ENCODE results near the gene CR1L.
A peak's percentile ranks its signal among the peaks of the same experiment; 100 is the strongest.
"Not testable (repeated sequence)": the region's sequence is repeated elsewhere in the genome, so short reads cannot be mapped to it uniquely, and the experiment has no call there.

The CR1L gene

GRCh38 chr1:207691841-207692240 lies 46.9 kb downstream of the CR1L start:
- Mint-ChIP-seq H3K9me3 (no peaks in the 10 kb centered on the region), H3K4me3 (no peak overlapping the region), H3K36me3 (no peaks in the 10 kb centered on the region), H3K27ac (no peak overlapping the region), H3K27me3 (no peaks in the 10 kb centered on the region), H3K4me1 (no peaks in the 10 kb centered on the region)
- no peak for ATAC-seq

- H3K36me3 Mint-ChIP-seq, H3K27ac Mint-ChIP-seq, H3K9me3 Mint-ChIP-seq, ATAC-seq, H3K27me3 Mint-ChIP-seq, H3K4me1 Mint-ChIP-seq, H3K4me3 Mint-ChIP-seq: not testable (repeated sequence)
Measured at GRCh38 chr1:207692291-207692690, 47.4 kb downstream of the CR1L start.

GRCh38 chr1:207695891-207696290 lies 51.0 kb downstream of the CR1L start:
- Mint-ChIP-seq H3K4me1 (no peaks in the 10 kb centered on the region), H3K4me3 (no peak overlapping the region), H3K27ac (no peak overlapping the region), H3K36me3 (no peaks in the 10 kb centered on the region), H3K27me3 (no peaks in the 10 kb centered on the region), H3K9me3 (no peaks in the 10 kb centered on the region)
- ATAC-seq, result no peak

GRCh38 chr1:207698822-207699483 lies 54.0 kb downstream of the CR1L start:
- no peaks in the 10 kb centered on the region for H3K4me1 Mint-ChIP-seq
- no peaks in the 10 kb centered on the region for H3K27me3 Mint-ChIP-seq
- H3K36me3 Mint-ChIP-seq, result no peaks in the 10 kb centered on the region
- H3K9me3 Mint-ChIP-seq, result no peaks in the 10 kb centered on the region
- ATAC-seq, result no peak
- no peak overlapping the region for H3K4me3 Mint-ChIP-seq
- no peak overlapping the region for H3K27ac Mint-ChIP-seq

GRCh38 chr1:207702317-207702716 lies 57.4 kb downstream of the CR1L start:
- Mint-ChIP-seq H3K4me1 (no peaks in the 10 kb centered on the region), H3K27ac (no peak overlapping the region), H3K4me3 (no peak overlapping the region), H3K36me3 (no peaks in the 10 kb centered on the region), H3K9me3 (no peaks in the 10 kb centered on the region), H3K27me3 (no peaks in the 10 kb centered on the region)
- no peak for ATAC-seq

GRCh38 chr1:207703712-207704111 lies 58.8 kb downstream of the CR1L start:
- H3K4me1 Mint-ChIP-seq, result no peaks in the 10 kb centered on the region
- no peak overlapping the region for H3K4me3 Mint-ChIP-seq
- H3K27ac Mint-ChIP-seq, result no peak overlapping the region
- no peaks in the 10 kb centered on the region for H3K36me3 Mint-ChIP-seq
- ATAC-seq, result no peak
- H3K27me3 Mint-ChIP-seq, result no peaks in the 10 kb centered on the region
- H3K9me3 Mint-ChIP-seq, result no peaks in the 10 kb centered on the region

- H3K4me3 Mint-ChIP-seq, H3K36me3 Mint-ChIP-seq, H3K4me1 Mint-ChIP-seq, ATAC-seq, H3K9me3 Mint-ChIP-seq, H3K27ac Mint-ChIP-seq, H3K27me3 Mint-ChIP-seq: not testable (repeated sequence)
Measured at GRCh38 chr1:207708004-207708403, 63.1 kb downstream of the CR1L start.

- Mint-ChIP-seq H3K27me3 (no peaks in the 10 kb centered on the region), H3K9me3 (no peaks in the 10 kb centered on the region), H3K4me1 (no peaks in the 10 kb centered on the region), H3K27ac (no peak overlapping the region), H3K4me3 (no peak overlapping the region), H3K36me3 (no peaks in the 10 kb centered on the region)
- ATAC-seq, result no peak
Measured at GRCh38 chr1:207711285-207711684, 66.4 kb downstream of the CR1L start.

GRCh38 chr1:207712701-207713100 lies 67.8 kb downstream of the CR1L start:
- ATAC-seq, H3K27me3 Mint-ChIP-seq, H3K9me3 Mint-ChIP-seq, H3K4me3 Mint-ChIP-seq, H3K27ac Mint-ChIP-seq, H3K4me1 Mint-ChIP-seq, H3K36me3 Mint-ChIP-seq: not testable (repeated sequence)

- Mint-ChIP-seq H3K27me3 (no peaks in the 10 kb centered on the region), H3K27ac (no peak overlapping the region), H3K4me3 (no peak overlapping the region), H3K9me3 (no peaks in the 10 kb centered on the region), H3K36me3 (no peaks in the 10 kb centered on the region), H3K4me1 (no peaks in the 10 kb centered on the region)
- peak; percentile 31 for ATAC-seq
Measured at GRCh38 chr1:207713529-207713928, 68.6 kb downstream of the CR1L start.

GRCh38 chr1:207719234-207719633 lies 74.3 kb downstream of the CR1L start:
- Mint-ChIP-seq H3K36me3 (no peaks in the 10 kb centered on the region), H3K4me3 (no peak overlapping the region), H3K27ac (no peak overlapping the region), H3K27me3 (no peaks in the 10 kb centered on the region), H3K9me3 (no peaks in the 10 kb centered on the region), H3K4me1 (no peaks in the 10 kb centered on the region)
- ATAC-seq, result no peak

GRCh38 chr1:207728200-207728858 lies 83.4 kb downstream of the CR1L start:
- peaks cover 20% of the 10 kb centered on the region for H3K27me3 Mint-ChIP-seq
- not testable (repeated sequence) for ATAC-seq, H3K4me3 Mint-ChIP-seq, H3K9me3 Mint-ChIP-seq, H3K27ac Mint-ChIP-seq, H3K4me1 Mint-ChIP-seq, H3K36me3 Mint-ChIP-seq

GRCh38 chr1:207737503-207738157 lies 92.7 kb downstream of the CR1L start:
- H3K4me3 Mint-ChIP-seq, ATAC-seq, H3K27ac Mint-ChIP-seq, H3K36me3 Mint-ChIP-seq, H3K9me3 Mint-ChIP-seq, H3K27me3 Mint-ChIP-seq, H3K4me1 Mint-ChIP-seq: not testable (repeated sequence)

GRCh38 chr1:207738158-207738659 lies 93.3 kb downstream of the CR1L start:
- H3K27ac Mint-ChIP-seq, H3K4me1 Mint-ChIP-seq, H3K36me3 Mint-ChIP-seq, ATAC-seq, H3K4me3 Mint-ChIP-seq, H3K9me3 Mint-ChIP-seq, H3K27me3 Mint-ChIP-seq: not testable (repeated sequence)

- Mint-ChIP-seq H3K27me3 (no peaks in the 10 kb centered on the region), H3K9me3 (no peaks in the 10 kb centered on the region), H3K36me3 (no peaks in the 10 kb centered on the region), H3K4me3 (no peak overlapping the region), H3K4me1 (no peaks in the 10 kb centered on the region), H3K27ac (no peak overlapping the region)
- no peak for ATAC-seq
Measured at GRCh38 chr1:207740207-207740606, 95.3 kb downstream of the CR1L start.

All from stimulated activated memory B cell treated with anti-CD40 and anti-IgM and Interleukin-4, amounts not matched to agents 10 μg/mL and 1 μg/mL and 100 μg/mL, for 72 hours (primary cell).